Adrenal gland (tissue), 12 donors: ENCODE data around the gene CYP2C9. TPM values are rescaled to one million over a fixed set of nuclear protein-coding genes. Genes with fewer than 3 reads are reported as not detected.

ENCODE experiments used
- DNase-seq, 7 donors: peaks; one replicate each; pipeline ENCODE4 v3.0.0-alpha.2; 2019 to 2020
- H3K27ac ChIP-seq, 5 donors: fragments of 200-600 bp; sonication (generic) in 4 of 5; 1 replicate in 3 of 5; 2 replicates in 2 of 5; pipeline versions ENCODE4 v1.5.1 to v1.8.0; 2016 to 2020; ENCODE audit warnings: mild to moderate bottlenecking in 1 of 5
- H3K27me3 ChIP-seq: fragments of 200-600 bp; 2 replicates; pipeline ENCODE4 v1.8.0; 2021
- H3K36me3 ChIP-seq, 2 donors: fragments of 200-600 bp; replicated peaks in 1 of 2; 1 replicate in 1 of 2; 2 replicates in 1 of 2; pipeline versions ENCODE4 v1.5.1 to v1.8.0; 2018 to 2022
- H3K4me1 ChIP-seq, 2 donors: fragments of 200-600 bp; replicated peaks in 1 of 2; 1 replicate in 1 of 2; 2 replicates in 1 of 2; pipeline versions ENCODE4 v1.5.1 to v1.8.0; 2018 to 2021
- H3K4me3 ChIP-seq, 4 donors: fragments of 200-600 bp; sonication (generic) in 3 of 4; one replicate each; pipeline ENCODE4 v1.5.1; 2016 to 2018
- H3K9me3 ChIP-seq, 3 donors: fragments of 200-600 bp; sonication (generic) in 1 of 3; replicated peaks in 1 of 3; 1 replicate in 2 of 3; 2 replicates in 1 of 3; pipeline versions ENCODE4 v1.5.1 to v1.8.0; 2016 to 2021
- CTCF ChIP-seq, 6 experiments: fragments of 450-650 bp in 4 of 6; fragments of 200-600 bp in 2 of 6; sonication (generic) in 1 of 6; IDR thresholded peaks; 1 replicate in 5 of 6; 2 replicates in 1 of 6; pipeline versions ENCODE4 v1.5.1 to v1.8.0; 2016 to 2021; ENCODE audit warnings: antibody characterized with exemption in 6 of 6, mild to moderate bottlenecking in 2 of 6, moderate library complexity in 1 of 6
- POLR2A ChIP-seq, 2 donors: fragments of 450-650 bp; IDR thresholded peaks; one replicate each; pipeline ENCODE4 v1.6.1; 2017; ENCODE audit warnings: antibody characterized with exemption in 2 of 2, mild to moderate bottlenecking in 2 of 2, moderate library complexity in 1 of 2
- WGBS, 4 donors: extraction: QIAGEN DNeasy Blood & Tissue Kit in 2 of 4; methylation state at CpG; one replicate each; pipeline versions ENCODE4 v1.1.5 to v1.1.7; 2013 to 2017; 5-methylcytosine and 5-hydroxymethylcytosine counted together
- intact Hi-C, 2 donors: fragments of 100-400 bp; cut with DNase I; formaldehyde crosslinking; loops; one replicate each; pipeline versions ENCODE4 v1.14.1 to v1.15.0; 2022 to 2023
- polyA plus RNA-seq, 3 donors: library from polyadenylated mRNA; stranded (reverse); fragments of 200-250 nt in 2 of 3; fragments of 350-450 nt in 1 of 3; fragmentation: Illumina TruSeq in 1 of 3; extraction: RNeasy Lipid Tissue Mini Kit (QIAGEN cat#74804) in 1 of 3; gene quantifications; one replicate each; pipeline ENCODE4 v1.2.3, GENCODE V29; 2013 to 2014
- total RNA-seq, 9 donors: library from RNA; depleted of rRNA in 4 of 9; stranded (reverse); fragments of >200 nt in 4 of 9; fragments of 120-200 nt in 1 of 9; fragmentation: NEBNext Ultra II Directional in 1 of 9; extraction: Animal tissue kit (Norgen Biotek cat#: 25700) in 1 of 9; gene quantifications; one replicate each; pipeline versions ENCODE4 v1.1.0 to v1.2.4, GENCODE V29; 2013 to 2023
- donor health status: healthy with polysubstance abuse.
- donor health status: Bipolar disorder and iron deficiency.
- donor health status: DM: yes; HTN: yes; CAD: no.
- donor health status: DM: no; HTN: no; CAD: no.
- donor health status: DM: no; HTN: no; CAD: no.
- donor health status: DM: yes; HTN: yes; CAD: no.

The CYP2C9 gene
- total and polyA plus RNA-seq, 12 donors, result 0.27 to 0.38 (median 0.37) TPM; not detected in 8

GRCh38 chr10:94992811-94993210, 54.4 kb downstream of the CYP2C9 start:
- Histone ChIP-seq H3K27ac (no peak overlapping the region), H3K36me3 (no peaks in the 10 kb centered on the region), H3K4me1 (no peaks in the 10 kb centered on the region), H3K27me3 (no peaks in the 10 kb centered on the region), H3K9me3 (peaks cover 0 to 5% (median 0%) of the 10 kb centered on the region in 3 donors), H3K4me3 (no peak overlapping the region)
- no peak for DNase-seq
- 63 to 82% (median 76%) methylated on average over 4 of the region's 4 CpGs for WGBS, 4 donors
- intact Hi-C loops, result no loop called here
- TF ChIP-seq CTCF (IDR thresholded peaks at IDR 0.05) (no peak), POLR2A (IDR thresholded peaks at IDR 0.05) (no peak)

GRCh38 chr10:94997741-94998174, 59.3 kb downstream of the CYP2C9 start:
- WGBS, 4 donors, result 39 to 49% (median 45%) methylated on average over 6 of the region's 6 CpGs
- Histone ChIP-seq H3K27me3 (no peaks in the 10 kb centered on the region), H3K36me3 (no peaks in the 10 kb centered on the region), H3K4me3 (no peak overlapping the region), H3K4me1 (no peaks in the 10 kb centered on the region), H3K9me3 (no peaks in the 10 kb centered on the region), H3K27ac (no peak overlapping the region)
- intact Hi-C loops, result no loop called here
- DNase-seq, result no peak
- TF ChIP-seq POLR2A (IDR thresholded peaks at IDR 0.05), result no peak
- no peak for TF ChIP-seq CTCF (IDR thresholded peaks at IDR 0.05)

- Histone ChIP-seq H3K9me3 (no peaks in the 10 kb centered on the region), H3K27me3 (no peaks in the 10 kb centered on the region), H3K4me1 (no peaks in the 10 kb centered on the region), H3K36me3 (no peaks in the 10 kb centered on the region), H3K4me3 (no peak overlapping the region), H3K27ac (no peak overlapping the region)
- 60 to 86% (median 72%) methylated on average over 1 to 2 of the region's 2 CpGs for WGBS, 4 donors
- intact Hi-C loops, result no loop called here
- no peak for DNase-seq
- TF ChIP-seq POLR2A (IDR thresholded peaks at IDR 0.05) (no peak), CTCF (IDR thresholded peaks at IDR 0.05) (no peak)
Measured at GRCh38 chr10:95026461-95026860, 88.0 kb downstream of the CYP2C9 start.

- DNase-seq, result no peak
- Histone ChIP-seq H3K4me1 (no peaks in the 10 kb centered on the region), H3K27ac (no peak overlapping the region), H3K36me3 (no peaks in the 10 kb centered on the region), H3K27me3 (no peaks in the 10 kb centered on the region), H3K4me3 (no peak overlapping the region), H3K9me3 (no peaks in the 10 kb centered on the region)
- TF ChIP-seq CTCF (IDR thresholded peaks at IDR 0.05), result no peak
- intact Hi-C loops, result no loop called here
Measured at GRCh38 chr10:95031656-95032055, 93.2 kb downstream of the CYP2C9 start.
